NCI-H2081 treated with DMSO at 0.1 percent for 48 hours (cell line): ENCODE measurements around the gene KLHL10.

ENCODE experiments used
- DNase-seq: peaks from one replicate; lab custom pipeline; 2025; lab: John Stamatoyannopoulos, UW

The KLHL10 gene

GRCh38 chr17:41895617-41896016 is 58.0 kb downstream of the KLHL10 start:
- DNase-seq, result no peak

- no peak for DNase-seq
These were observed 59.1 kb downstream of the KLHL10 start for GRCh38 chr17:41896726-41897125.
